ENCODE data around the gene OST4.

DNA sequence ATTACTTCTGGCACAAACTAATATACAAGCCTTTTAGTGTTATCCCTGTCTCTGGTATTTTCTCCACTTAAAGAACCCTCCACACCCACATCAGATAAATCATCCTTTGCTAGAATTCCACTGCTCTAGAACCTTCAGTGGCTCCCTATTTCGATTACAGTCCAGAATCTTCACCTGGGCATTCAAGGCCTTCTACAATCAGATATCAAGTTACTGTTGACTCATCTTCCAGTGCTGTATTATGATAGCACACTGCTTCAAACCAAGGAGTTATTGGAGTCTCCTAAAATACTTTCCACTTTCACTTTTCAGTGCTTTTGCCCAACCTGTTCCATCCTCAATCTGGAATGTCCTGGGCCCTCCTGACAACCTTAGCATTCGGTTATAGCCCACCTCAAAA is 44.1 kb upstream of the OST4 start:
- TF ChIP-seq, protein P1, sequence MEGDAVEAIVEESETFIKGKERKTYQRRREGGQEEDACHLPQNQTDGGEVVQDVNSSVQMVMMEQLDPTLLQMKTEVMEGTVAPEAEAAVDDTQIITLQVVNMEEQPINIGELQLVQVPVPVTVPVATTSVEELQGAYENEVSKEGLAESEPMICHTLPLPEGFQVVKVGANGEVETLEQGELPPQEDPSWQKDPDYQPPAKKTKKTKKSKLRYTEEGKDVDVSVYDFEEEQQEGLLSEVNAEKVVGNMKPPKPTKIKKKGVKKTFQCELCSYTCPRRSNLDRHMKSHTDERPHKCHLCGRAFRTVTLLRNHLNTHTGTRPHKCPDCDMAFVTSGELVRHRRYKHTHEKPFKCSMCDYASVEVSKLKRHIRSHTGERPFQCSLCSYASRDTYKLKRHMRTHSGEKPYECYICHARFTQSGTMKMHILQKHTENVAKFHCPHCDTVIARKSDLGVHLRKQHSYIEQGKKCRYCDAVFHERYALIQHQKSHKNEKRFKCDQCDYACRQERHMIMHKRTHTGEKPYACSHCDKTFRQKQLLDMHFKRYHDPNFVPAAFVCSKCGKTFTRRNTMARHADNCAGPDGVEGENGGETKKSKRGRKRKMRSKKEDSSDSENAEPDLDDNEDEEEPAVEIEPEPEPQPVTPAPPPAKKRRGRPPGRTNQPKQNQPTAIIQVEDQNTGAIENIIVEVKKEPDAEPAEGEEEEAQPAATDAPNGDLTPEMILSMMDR (conservative IDR thresholded peaks at IDR 0.05; ENCODE audit: low read length): no peak
- TF ChIP-seq EZH2phosphoT487 (IDR thresholded peaks at IDR 0.05; ENCODE audit: borderline replicate concordance): no peak

All from Loucy (cell line).